HG02943 (cell line): ENCODE results near the gene TSC2.
"Not testable (repeated sequence)": the region's sequence is repeated elsewhere in the genome, so short reads cannot be mapped to it uniquely, and the experiment has no call there.

Experiments used
- ATAC-seq: cut with Tn5 transposase; IDR thresholded peaks from one replicate; pipeline ENCODE4 v1.9.1; 2021; ENCODE audit warnings: mild to moderate bottlenecking, low read depth, moderate library complexity; ENCODE audit not compliant: unreplicated experiment

Gene TSC2

DNA sequence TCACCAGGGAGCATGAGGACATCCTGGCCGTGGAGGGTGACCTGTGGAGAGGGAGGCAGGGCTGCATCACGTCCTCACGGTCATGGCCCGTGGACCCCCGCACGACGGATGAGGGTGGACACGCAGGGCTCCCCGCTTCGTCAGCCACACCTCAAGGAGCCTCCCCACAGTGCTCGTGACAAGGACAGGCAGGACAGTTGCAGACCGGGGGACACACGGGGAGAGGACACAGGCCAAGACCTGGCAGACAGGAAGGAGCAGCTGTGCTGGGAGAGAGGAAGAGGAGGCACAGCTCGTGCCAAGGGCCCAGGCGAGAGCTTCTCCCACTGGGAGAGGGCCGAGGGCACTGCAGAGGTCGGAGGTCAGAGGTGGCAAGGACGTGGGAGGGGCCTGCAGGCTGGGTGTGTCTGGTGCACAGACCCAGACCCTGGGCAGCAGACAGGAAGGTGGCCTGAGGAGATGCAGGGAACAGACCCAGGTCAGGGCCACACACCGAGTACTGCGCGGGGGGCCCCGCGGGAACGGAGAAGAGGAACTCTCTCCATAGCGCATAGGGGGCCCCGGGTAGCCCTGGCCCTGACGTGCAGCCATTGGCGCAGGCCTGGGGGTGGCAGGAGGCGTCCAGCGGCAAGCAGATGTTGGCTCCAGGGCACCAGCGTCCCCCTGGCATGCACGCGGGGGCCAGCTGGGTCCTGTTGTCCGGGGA lies 67.3 kb downstream of the TSC2 start:
- not testable (repeated sequence) for ATAC-seq

DNA sequence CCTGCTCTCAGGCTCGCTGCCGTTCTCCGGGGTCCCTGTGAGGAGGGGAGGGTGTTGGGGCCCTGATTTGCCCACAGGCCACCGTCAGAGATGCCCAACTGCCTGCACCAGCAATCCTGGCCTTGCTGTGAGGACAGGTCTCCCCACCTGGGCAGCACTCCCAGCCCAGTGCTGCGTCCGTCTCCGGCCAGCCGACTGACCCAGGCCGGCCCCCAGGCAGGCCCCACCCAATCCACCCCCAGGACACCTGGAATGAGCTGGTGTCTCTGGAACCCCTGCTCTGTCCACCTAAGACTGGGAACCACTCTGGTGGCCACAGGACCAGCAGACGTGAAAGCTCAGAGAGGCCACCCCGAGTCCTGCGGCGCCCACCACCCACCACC lies 67.8 kb downstream of the TSC2 start:
- no peak for ATAC-seq

DNA sequence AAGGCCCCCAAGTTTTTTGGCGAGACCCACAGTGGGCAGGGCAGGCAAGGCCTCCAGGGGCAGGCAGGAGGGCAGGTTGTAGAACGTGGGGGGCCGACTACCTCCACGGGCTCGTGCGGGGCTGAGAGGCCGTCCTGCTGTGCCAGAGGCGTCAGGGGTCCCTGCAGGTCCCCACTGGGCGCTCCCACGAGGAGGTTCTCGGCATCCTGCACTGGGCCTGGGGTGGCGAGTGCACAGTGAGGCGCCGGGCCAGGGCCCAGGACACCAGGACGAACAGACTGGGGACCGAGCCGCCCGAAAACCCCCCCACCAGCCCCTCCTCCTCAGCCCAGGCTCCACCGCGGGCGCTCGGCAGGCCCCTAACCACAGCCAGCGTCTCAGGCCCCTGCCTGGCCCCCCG lies 68.6 kb downstream of the TSC2 start:
- ATAC-seq: not testable (repeated sequence)

DNA sequence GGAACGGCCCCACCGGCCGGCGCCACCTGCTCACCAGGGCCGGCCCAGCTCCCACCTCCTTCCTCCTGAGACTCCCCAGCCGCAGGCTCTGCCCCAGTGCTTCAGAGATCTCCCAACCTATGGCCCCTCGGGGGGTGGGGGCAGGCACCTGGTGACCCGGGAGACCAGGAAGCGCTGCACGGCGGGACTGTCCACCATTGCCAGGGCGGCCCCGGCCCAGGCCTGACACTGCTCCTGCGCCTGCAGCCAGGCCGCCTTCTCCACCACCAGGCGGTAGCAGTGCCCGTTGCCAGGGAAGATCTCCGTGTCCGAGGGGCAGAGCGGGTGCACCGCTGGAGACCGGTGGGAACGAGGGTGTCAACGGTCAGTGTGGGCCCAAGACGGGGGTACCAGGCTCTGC lies 69.6 kb downstream of the TSC2 start:
- ATAC-seq: not testable (repeated sequence)

DNA sequence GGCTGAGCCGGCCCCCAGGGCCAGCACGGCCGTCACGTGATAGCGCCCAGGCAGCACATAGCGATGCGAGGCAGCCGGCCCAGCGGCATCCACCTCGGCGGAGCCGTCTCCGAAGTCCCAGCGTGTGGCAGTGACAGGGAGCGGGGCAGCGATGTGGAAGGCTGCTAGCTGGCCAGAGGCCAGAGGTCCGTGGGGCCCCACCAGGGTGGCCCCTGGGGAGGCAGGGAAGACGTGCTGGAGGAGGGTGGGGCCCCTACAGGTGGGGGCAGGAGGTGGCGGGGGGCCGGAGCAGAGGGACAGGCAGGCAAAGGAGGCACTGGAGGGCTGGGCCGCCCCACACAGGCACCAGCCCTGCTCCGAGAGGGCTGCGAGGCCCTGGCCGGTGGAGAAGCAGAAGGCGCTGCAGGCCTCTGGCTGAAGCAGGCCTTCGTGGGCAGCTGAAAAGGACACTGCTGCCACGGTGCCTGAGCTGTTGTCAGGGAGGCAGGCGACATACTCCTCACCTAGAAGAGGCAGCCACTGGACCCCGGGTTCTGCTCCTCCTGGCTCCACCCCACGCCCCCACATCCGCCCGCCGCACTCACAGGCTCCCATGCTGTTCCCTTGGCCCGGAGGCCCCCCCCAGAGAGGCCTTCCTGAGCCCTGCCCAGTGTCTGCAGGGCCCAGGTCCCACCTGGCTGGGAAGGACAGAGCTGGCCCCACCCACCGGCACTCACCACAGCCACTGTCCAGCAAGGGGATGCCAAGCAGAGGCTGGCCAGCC lies 70.4 kb downstream of the TSC2 start:
- ATAC-seq: not testable (repeated sequence)

DNA sequence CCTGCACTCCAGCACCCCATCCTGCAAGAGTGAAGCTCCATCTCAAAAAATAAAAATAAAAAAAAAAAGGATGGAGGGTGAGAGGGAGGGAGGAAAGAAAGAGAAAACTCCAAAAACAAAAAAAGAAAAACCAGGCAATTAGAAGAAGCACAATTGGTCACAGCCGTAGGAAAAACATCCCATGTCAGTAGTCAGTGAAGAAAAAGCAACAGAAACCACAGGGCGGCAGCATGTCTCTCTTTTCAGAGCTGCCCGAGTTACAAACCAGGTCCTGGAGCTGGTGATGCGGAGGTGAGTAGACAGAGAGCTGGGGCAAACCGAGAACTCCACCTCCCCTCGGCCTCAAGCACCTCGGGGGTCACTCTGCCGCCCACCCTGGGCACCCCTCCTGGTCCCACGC lies 73.5 kb downstream of the TSC2 start:
- not testable (repeated sequence) for ATAC-seq

DNA sequence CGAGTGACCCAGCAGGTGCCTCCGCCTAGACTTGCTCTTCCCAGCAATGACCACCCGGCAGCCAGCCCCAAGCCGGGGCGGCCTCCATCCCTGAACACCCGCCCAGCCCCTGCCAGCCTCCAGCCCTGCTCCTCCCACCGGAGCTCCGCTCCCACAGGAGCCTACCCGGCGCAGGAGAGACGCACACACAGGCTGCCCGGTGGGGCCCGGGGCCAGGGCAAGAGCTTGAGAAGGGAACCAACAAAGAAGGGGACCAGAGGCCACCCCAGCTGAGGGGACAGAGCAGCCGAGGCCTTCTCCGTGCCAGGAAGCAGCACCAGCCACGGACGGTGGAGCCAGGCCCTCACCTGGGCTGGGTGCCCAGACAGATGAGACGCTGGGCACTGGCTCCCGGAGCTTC lies 74.1 kb downstream of the TSC2 start:
- no peak for ATAC-seq

DNA sequence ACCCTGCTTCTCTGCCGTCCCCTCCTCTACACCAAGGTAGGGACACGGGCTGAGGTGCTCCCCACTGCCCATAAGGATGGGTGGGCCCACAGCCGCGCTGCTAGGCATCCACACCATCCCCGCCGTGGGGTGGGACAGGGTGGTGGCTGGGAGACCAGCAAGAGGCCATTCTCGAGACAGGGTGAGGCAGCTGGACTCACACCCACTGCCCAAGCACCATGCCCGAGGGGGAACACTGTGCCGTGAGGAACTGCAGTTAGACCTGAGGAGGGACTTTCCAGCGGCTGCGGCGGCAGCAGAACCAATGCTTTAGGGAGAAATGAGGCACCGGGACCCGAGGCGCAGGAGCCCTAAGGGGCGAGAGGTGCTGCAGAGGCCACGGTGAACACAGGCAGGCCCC lies 74.6 kb downstream of the TSC2 start:
- ATAC-seq: no peak

DNA sequence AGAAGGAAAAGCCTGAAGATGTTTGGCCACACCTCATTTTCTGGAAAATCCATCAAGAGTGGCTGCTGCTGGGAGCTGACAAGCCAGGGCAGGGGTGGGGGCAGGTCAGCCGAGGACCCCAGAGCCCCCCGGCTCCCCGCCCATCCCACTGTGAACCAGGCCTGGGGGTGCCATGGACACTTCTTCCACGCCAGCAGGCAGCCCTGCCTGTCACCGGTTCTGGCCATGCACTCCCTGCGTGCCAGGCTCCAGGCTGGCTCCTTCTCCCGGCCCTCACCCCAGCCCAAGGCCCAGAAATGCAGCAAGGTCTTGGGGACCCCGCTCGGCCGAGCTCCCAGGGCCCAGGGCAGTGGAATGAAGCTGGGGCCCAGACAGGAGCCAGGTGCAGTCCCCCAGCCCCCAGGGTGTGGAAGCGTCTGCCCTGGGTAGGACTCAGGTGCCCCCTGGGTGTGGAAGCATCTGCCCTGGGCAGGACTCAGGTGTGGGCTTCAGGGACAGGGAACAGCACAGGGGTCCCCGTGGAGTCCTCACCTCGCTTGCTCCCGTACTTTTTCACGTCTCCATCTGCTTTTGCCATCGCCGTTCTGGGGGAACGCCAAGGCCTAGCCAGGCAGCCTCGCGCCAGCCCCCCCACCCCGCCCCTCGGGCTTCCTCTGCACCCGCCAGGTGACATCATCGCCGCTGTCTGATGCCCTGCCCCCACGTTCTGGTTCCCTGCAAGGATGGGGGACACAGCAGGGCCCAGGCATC lies 75.3 kb downstream of the TSC2 start:
- not testable (repeated sequence) for ATAC-seq

DNA sequence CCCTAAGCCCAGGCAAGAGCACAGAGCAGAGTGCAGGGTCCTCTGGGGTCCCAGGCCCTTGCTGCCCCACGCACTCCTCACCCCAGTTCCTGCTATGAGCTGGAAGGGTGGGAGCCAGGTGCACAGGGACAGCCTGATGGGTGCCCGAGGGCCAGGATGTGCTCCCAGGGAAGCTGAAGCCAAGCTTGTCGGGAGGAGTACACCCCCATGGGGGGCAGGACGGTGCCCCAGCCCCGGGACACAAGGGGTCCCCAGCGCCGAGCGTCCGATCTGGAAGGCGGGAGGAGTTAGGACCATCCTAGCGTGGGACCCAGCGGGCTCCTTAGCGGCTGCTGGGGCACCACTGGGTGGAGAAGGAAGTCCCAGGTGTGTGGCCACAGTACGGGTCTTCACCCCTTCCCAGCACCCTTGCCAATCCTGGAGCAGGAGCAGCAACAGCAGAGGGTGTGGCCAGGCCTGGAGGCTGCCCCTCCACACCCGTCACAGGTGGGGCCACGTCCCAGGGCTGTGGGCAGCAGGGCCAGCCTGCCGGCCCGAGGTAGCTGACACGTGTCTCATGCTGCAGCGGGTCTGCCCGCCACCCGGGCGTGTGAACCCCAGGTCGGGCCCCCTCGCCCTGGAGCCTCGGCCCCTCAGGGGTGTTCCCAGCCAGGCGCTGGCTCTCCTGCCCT lies 76.1 kb downstream of the TSC2 start:
- not testable (repeated sequence) for ATAC-seq

DNA sequence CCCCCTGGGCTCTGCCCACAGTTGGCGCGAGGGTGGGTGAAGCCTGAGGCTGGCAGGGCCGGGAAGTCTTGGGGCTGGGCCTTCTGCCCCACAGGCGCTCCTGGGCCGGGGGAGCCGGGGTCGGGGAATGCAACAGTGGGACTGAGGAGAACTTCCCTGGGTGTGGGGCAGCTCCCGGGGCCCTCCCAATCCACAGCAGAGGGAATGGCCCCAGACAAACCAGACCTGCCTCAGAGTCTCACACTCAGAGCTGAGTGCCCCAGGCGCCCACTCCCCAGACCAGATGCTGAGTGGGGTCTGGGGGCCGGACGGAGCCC lies 76.5 kb downstream of the TSC2 start:
- not testable (repeated sequence) for ATAC-seq

DNA sequence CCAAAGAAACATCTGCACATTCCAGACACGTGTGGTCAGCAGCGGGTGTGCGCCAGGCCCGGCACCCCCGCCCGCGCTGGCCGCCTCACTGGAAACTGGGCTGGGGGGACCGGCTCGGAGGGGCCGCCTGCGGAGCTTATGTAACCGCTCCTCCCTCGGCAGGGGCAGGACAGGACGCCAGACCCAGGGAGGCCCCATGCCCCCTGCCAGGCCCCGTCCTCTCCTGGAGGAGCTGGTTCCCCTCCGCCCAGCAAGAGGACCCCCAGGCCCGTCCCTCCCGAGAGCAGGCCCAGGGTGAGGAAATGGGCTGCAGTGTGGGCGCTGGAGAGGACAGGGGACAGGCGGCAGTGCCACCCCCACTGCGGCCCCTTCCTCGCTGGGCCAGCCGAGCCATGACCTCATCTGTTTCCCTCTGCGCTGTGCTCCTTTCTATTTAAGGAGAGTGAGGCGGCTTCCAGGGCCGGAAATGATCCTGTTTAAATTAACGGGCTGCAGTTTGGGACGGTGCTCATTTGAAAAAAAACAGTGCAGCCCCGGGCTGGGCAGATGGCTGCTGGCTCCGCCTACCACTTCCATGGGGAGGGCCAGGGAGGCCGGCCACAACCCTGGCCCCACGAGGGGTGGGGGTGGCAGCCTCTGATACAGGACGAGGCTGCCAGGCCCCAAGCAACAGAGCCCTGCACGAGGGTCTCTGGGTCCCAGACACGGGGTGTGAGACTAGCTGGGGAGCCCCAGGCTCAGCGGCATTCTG lies 77.1 kb downstream of the TSC2 start:
- not testable (repeated sequence) for ATAC-seq

DNA sequence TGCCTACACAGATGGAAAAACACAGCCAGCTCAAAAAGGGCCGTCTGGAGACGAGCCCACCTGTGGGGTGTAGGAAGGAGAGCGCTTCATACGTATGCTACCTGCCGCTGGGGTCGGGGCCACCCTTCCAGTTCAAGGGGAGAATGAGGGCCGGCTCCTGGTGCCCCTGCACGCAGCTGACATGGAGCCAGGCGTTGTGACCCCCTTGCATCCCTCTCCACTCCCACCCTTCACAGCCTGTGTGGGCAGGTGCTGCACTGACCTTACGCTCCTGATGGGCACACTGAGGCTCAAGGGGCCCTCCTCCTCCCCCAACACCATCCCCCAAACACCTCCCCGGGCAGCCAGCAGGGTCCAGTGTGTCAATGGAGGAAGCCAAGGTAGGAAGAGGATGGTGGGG lies 77.8 kb downstream of the TSC2 start:
- not testable (repeated sequence) for ATAC-seq

DNA sequence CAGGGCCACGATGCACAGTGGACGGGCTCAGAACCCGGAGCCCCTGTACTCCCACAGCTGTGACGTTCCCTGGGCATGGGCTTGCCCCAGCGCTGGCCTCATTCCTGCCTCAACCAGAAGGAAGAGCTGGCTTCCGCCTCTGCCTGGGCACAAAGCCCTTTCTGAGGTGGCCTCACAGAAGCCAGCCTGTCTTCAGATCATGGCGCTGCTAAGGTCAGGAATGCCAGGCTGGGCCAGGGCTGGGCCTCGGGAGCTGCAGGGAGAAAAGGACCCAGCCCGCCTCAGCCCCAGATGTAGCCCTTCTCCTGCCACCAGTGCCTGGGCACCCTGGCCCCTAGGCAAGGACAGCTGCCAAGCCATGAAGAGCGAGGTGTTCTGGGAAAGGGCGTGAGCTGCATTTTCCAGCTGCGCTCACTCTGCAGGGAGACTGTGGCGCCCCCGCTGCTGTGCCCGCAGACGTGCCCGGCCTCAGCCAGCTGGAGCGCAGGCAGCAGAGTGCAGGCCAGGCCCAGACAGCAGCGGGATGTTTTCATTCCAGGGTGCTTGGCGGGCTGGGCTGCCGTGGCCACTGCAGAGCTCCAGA lies 78.5 kb downstream of the TSC2 start:
- ATAC-seq: not testable (repeated sequence)

DNA sequence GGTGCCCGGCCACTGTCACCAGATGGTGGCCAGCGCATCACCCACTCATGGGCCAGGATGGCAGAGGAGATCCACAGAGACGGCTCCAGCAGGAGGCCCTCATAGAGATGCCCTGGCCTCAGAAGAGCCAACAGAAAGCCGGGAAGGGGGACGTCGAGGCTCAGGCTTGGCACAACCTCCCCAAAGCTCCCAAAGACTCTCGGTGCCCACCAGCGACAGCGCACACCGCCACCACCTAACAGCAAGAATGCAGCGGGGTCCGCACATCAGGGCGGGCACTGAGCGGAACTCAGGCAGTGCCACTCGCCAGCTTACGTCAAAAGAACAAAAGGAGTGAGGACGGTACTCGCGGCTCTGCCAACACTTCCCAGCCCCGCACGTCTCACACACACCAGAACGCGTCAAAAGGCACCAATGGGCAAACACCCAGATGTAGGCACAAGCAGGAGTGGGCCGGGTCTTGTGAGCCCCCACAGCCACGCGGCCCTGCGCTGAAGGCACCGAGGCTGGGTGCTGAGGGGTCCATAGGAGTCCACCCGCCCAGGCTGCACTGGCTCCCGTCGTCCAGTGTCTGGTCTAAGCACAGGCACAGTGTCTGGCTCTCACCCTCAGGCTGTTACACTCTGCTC lies 79.3 kb downstream of the TSC2 start:
- not testable (repeated sequence) for ATAC-seq

DNA sequence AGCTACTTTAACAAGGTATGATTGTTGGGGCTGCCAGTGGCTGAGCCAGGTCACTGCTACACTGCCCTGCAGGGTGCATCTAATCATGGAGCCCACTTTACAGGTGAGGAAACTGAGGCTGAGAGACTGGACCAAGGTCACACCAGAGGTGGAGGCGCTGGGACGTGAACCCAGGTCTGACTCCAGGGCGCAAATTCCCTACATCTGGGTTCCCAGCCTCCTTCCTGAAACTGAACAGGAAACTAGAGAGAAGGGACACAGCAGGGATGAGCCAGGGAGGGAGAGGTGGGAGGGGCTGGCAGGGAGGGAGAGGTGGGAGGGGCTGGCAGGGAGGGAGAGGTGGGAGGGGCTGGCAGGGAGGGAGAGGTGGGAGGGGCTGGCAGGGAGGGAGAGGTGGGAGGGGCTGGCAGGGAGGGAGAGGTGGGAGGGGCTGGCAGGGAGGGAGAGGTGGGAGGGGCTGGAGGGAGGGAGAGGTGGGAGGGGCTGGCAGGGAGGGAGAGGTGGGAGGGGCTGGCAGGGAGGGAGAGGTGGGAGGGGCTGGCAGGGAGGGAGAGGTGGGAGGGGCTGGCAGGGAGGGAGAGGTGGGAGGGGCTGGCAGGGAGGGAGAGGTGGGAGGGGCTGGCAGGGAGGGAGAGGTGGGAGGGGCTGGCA lies 80.0 kb downstream of the TSC2 start:
- not testable (repeated sequence) for ATAC-seq

DNA sequence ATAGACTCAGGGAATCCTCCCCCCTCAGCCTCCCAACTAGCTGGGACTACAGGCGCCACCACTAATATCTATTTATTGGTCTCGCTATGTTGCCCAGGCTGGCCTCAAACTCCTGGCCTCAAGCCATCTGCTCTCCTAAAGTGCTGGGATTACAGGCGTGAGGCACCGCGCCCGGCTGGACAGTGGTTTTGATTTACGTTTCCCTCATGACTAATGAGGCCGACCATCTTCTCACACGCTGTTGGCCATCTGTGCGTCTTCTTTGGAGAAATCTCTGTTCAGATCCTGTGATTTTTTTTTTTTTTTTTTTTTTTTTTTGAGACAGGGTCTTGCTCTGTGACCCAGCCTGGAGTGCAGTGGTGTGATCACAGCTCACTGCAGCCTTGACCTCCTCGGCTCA lies 81.5 kb downstream of the TSC2 start:
- ATAC-seq: not testable (repeated sequence)

DNA sequence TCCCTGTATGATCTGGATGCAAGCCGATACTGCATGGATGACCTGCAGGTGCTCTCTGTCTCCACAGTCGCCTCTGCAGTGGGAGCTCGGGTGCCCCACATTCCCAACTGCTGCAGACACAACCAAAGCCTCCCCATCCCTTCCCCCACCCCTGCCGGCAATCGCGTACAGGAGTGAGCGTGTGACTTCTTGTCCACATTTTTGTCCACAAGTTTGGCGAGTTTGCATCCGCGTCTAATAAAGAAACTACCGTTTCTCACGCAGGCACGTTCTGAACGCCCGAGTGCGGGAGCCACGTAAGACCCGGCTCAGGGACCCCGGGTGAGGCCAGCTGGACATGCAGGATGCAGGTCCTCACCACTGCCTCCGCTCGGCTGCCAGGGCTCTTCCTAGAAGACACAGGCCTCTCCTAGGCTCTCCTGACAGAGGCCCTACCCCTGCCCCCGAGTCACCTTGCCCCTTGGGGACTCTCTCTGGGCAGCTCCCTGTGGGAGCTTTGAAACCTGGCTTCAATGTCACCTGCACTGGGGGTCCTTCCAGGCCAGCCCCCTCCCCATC lies 82.2 kb downstream of the TSC2 start:
- not testable (repeated sequence) for ATAC-seq

DNA sequence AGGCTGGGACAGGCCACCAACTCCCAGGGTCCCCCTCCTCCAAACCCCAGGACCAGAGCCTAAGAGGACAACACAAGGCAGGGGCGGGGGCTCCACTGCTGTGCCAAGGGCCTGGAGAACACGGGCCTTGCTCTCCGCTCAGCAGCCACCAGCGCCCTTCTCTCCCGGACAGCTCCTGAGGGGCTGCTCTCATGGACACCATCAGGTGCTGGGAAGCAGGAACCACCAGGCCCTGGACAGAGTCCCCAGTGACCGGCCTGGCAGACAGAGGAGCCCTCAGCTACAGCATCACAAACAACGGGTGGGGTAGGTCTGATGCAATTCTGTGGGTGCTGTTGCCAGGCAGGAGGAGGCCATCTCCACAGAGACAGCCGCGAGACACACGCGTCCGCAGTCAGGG lies 86.0 kb downstream of the TSC2 start:
- ATAC-seq: not testable (repeated sequence)
